Measurements from ENCODE around the gene ATP6V0E1. TPM values are rescaled to one million over a fixed set of nuclear protein-coding genes. Genes with fewer than 3 reads are reported as not detected.

ATP6V0E1 gene
- total RNA-seq, 1 experiment from 2014 or later: 84.6 TPM

DNA sequence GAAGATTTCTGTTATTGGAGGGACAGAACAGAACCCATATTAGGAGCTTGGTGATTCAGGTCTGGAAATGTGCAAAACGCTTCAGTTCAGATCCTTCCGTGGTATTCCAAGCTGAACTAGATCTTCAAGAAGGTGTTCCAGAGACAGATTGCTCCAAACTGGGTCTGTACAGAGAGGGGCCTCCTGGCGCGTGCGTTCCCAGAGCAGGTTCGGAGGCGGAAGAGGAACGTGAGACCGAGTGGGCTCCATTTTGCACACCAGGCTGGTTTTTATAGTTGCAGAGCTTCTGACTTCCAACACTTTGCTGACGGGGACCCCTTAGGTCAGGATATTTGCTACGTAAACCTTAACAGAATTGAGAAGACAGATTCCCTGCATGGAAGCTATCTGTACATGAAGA lies 41.0 kb upstream of the ATP6V0E1 start (continued):
- TF ChIP-seq, protein P1, sequence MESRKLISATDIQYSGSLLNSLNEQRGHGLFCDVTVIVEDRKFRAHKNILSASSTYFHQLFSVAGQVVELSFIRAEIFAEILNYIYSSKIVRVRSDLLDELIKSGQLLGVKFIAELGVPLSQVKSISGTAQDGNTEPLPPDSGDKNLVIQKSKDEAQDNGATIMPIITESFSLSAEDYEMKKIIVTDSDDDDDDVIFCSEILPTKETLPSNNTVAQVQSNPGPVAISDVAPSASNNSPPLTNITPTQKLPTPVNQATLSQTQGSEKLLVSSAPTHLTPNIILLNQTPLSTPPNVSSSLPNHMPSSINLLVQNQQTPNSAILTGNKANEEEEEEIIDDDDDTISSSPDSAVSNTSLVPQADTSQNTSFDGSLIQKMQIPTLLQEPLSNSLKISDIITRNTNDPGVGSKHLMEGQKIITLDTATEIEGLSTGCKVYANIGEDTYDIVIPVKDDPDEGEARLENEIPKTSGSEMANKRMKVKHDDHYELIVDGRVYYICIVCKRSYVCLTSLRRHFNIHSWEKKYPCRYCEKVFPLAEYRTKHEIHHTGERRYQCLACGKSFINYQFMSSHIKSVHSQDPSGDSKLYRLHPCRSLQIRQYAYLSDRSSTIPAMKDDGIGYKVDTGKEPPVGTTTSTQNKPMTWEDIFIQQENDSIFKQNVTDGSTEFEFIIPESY (IDR thresholded peaks at IDR 0.05; ENCODE audit: extremely low read depth, insufficient replicate concordance, low read length): no peak
- TF ChIP-seq, protein P2, sequence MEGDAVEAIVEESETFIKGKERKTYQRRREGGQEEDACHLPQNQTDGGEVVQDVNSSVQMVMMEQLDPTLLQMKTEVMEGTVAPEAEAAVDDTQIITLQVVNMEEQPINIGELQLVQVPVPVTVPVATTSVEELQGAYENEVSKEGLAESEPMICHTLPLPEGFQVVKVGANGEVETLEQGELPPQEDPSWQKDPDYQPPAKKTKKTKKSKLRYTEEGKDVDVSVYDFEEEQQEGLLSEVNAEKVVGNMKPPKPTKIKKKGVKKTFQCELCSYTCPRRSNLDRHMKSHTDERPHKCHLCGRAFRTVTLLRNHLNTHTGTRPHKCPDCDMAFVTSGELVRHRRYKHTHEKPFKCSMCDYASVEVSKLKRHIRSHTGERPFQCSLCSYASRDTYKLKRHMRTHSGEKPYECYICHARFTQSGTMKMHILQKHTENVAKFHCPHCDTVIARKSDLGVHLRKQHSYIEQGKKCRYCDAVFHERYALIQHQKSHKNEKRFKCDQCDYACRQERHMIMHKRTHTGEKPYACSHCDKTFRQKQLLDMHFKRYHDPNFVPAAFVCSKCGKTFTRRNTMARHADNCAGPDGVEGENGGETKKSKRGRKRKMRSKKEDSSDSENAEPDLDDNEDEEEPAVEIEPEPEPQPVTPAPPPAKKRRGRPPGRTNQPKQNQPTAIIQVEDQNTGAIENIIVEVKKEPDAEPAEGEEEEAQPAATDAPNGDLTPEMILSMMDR (IDR thresholded peaks at IDR 0.05 in 2 of 3, conservative IDR thresholded peaks at IDR 0.05 in 1 of 3; ENCODE audit: borderline replicate concordance in 1 of 3, insufficient read depth in 1 of 3, low read depth in 2 of 3, low read length in 2 of 3): no peak
- TF ChIP-seq YY1 (IDR thresholded peaks at IDR 0.05; ENCODE audit: extremely low read depth, insufficient replicate concordance, low read depth, low read length): no peak
- TF ChIP-seq RAD21 (IDR thresholded peaks at IDR 0.05; ENCODE audit: low read depth): no peak
- TF ChIP-seq EZH2phosphoT487 (IDR thresholded peaks at IDR 0.05; ENCODE audit: borderline replicate concordance): no peak
- no peak for TF ChIP-seq CEBPB (IDR thresholded peaks at IDR 0.05; ENCODE audit: low read depth)
- no peak for TF ChIP-seq JUND (IDR thresholded peaks at IDR 0.05)
- no peak for TF ChIP-seq POLR2A (IDR thresholded peaks at IDR 0.05; ENCODE audit: borderline replicate concordance, extremely low read depth, insufficient read depth, insufficient read length)

DNA sequence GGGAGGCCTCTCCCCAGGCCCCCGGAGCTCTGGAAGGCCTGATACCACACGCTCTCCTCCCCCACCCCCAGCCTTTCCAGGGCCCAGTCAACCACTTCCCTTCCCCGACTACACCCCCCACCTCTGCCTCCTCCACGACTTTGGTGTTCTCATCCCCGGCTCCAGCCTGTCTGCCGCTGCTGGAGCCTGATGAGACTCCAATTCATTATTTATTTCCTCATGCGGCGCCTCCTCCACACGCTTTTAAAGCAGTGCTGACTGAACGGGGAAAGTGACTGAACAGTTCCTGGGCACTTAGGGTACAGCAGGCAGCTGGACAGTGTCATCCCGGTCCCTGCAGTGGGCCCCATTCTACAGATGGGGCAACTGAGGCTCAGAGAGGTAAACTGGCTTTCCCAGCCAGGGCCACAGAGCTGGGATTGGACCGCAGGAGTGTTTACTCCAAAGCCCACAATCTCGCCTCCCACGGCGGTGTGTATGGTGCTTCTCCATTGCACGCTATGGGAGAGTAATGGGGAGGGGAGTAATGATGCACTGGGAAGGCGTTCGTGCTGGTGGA lies 40.2 kb upstream of the ATP6V0E1 start:
- no peak for ATAC-seq

More for the DNA sequence above, 40.2 kb upstream of the ATP6V0E1 start:
- no peaks in the 10 kb centered on the region for H3K27me3 ChIP-seq (ENCODE audit: insufficient read depth, low read length)
- H3K9ac ChIP-seq (ENCODE audit: low read length): no peak overlapping the region
- no peaks in the 10 kb centered on the region for H3K79me2 ChIP-seq (ENCODE audit: insufficient read depth, low read length)
- H3K27ac ChIP-seq (ENCODE audit: low read depth, low read length): no peak overlapping the region
- H2AFZ ChIP-seq (ENCODE audit: low read depth, low read length, poor library complexity, severe bottlenecking): no peak overlapping the region
- RAD21 ChIA-PET (ENCODE audit: low non-redundant PET in 1 of 2, low total read pairs in 2 of 2, uncharacterized antibody in 2 of 2, unreplicated experiment in 2 of 2): no interaction called here
- no peak for DNase-seq (ENCODE audit: low read depth, low spot score)
- H3K36me3 ChIP-seq (ENCODE audit: control insufficient read depth in 1 of 2, insufficient read depth in 2 of 2, low read length in 2 of 2): no peaks in the 10 kb centered on the region
- H4K20me1 ChIP-seq (ENCODE audit: insufficient read depth): no peaks in the 10 kb centered on the region
- H3K9me3 ChIP-seq (ENCODE audit: control insufficient read depth in 1 of 2, insufficient read depth in 1 of 2, low read depth in 1 of 2, low read length in 2 of 2): no peaks in the 10 kb centered on the region
- H3K9me2 ChIP-seq (ENCODE audit: insufficient read depth): no peaks in the 10 kb centered on the region
- no TSS peak for BruUV-seq (replicated peaks)
- no peak overlapping the region for H3K4me3 ChIP-seq (replicated peaks in 1 of 2; ENCODE audit: low read depth in 1 of 2, low read length in 2 of 2)
- no peak overlapping the region for H3K4me2 ChIP-seq (ENCODE audit: low read length)
- intact Hi-C loops (cut with micrococcal nuclease): no loop called here
- TF ChIP-seq, protein P3, sequence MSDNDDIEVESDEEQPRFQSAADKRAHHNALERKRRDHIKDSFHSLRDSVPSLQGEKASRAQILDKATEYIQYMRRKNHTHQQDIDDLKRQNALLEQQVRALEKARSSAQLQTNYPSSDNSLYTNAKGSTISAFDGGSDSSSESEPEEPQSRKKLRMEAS (IDR thresholded peaks at IDR 0.05): no peak
- TF ChIP-seq POLR2AphosphoS5 (IDR thresholded peaks at IDR 0.05; ENCODE audit: low read depth, low read length): no peak
- TF ChIP-seq YY1 (IDR thresholded peaks at IDR 0.05; ENCODE audit: extremely low read depth, insufficient replicate concordance, low read depth, low read length): no peak
- no peak for TF ChIP-seq ZFX (IDR thresholded peaks at IDR 0.05)
- no peak for TF ChIP-seq TCF7L2 (IDR thresholded peaks at IDR 0.05; ENCODE audit: borderline replicate concordance, extremely low read depth, insufficient read depth, insufficient read length)
- no peak for TF ChIP-seq RAD21 (IDR thresholded peaks at IDR 0.05; ENCODE audit: low read depth)
- no peak for TF ChIP-seq JUND (IDR thresholded peaks at IDR 0.05)
- CTCF ChIA-PET: no interaction called here
- POLR2A ChIA-PET: no interaction called here
- H3K4me1 ChIP-seq (ENCODE audit: control insufficient read depth in 1 of 2, insufficient read depth in 2 of 2, low read length in 2 of 2): peaks cover 0 to 8% of the 10 kb centered on the region in 2 experiments; a peak in 1 of 4 replicates

Data from HCT116 (cell line).